ENCODE results near the gene MLST8.

DNA sequence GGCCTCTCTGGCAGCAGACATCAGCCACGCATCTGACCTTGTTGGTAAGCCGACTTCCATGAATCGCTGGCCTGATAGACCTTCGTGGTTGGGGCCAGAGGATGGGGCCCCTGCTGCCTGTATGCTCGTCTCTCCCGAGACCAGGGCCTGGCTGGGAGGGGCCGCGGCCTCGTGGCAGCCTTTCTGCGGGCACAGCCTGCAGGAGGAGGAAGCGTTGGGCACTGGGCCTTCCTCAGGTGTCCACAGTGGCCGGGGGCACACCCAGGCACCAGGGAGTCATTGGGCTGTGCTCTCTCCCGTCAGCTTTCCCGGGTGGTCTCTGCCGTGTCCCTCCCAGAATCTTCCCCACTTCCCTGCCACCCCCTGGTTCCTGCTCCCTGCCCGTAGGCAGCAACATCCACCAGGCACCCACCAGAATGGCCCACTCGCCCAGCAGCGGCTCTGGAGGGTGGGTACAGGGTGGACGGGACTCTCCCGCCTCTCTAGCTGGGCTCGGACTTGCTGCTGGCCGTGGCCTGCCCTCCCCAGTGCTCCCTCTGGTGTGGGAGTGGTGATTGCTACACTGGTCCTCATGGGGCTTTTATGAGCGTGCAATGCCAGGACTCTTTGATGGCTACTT lies 24.5 kb downstream of the MLST8 start:
- TF ChIP-seq, protein P1, sequence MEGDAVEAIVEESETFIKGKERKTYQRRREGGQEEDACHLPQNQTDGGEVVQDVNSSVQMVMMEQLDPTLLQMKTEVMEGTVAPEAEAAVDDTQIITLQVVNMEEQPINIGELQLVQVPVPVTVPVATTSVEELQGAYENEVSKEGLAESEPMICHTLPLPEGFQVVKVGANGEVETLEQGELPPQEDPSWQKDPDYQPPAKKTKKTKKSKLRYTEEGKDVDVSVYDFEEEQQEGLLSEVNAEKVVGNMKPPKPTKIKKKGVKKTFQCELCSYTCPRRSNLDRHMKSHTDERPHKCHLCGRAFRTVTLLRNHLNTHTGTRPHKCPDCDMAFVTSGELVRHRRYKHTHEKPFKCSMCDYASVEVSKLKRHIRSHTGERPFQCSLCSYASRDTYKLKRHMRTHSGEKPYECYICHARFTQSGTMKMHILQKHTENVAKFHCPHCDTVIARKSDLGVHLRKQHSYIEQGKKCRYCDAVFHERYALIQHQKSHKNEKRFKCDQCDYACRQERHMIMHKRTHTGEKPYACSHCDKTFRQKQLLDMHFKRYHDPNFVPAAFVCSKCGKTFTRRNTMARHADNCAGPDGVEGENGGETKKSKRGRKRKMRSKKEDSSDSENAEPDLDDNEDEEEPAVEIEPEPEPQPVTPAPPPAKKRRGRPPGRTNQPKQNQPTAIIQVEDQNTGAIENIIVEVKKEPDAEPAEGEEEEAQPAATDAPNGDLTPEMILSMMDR (IDR thresholded peaks at IDR 0.05) = no peak
- TF ChIP-seq POLR2A (IDR thresholded peaks at IDR 0.05) = no peak

All from uterus (tissue), 2 donors.